Sciatic nerve (tissue), 1 donor: Measurements from ENCODE around the gene TRIM21. TPM values are rescaled to one million over a fixed set of nuclear protein-coding genes. Genes with fewer than 3 reads are reported as not detected.

Source experiments
- total RNA-seq: library from RNA; stranded (reverse); fragmentation: NEBNext Ultra II Directional; extraction: Animal tissue kit (Norgen Biotek cat#: 25700); gene quantifications from one replicate; pipeline ENCODE4 v1.2.1, GENCODE V29; 2021
- donor health status: DM: no; HTN: no; CAD: no.

TRIM21 gene
- total RNA-seq, 1 donor from 2014 or later = 17.6 TPM

Other genes with a start within 250 kb of the TRIM21 start
- gene OR52B4, start 25.3 kb downstream of the TRIM21 start, total RNA-seq = 0.45 TPM
- gene OR52K2, start 55.6 kb upstream of the TRIM21 start, total RNA-seq = 0.49 TPM
- gene OR52K1, start 88.9 kb upstream of the TRIM21 start, total RNA-seq = 0.04 TPM
- gene OR52M1, start 151.5 kb upstream of the TRIM21 start, total RNA-seq = not detected
- gene OR52I2, start 188.0 kb upstream of the TRIM21 start, total RNA-seq = not detected
- 0.13 TPM for gene OR52I1, start 200.3 kb upstream of the TRIM21 start, total RNA-seq
- 14.2 TPM for gene TRIM68, start 214.5 kb upstream of the TRIM21 start, total RNA-seq
- not detected for gene OR51D1, start 243.8 kb upstream of the TRIM21 start, total RNA-seq